SKM-1 treated with dmso at 0.1 percent for 144 hours (cell line): ENCODE data around the gene DPYSL4.
A peak's percentile ranks its signal among the peaks of the same experiment; 100 is the strongest.
"Not testable (repeated sequence)": the region's sequence is repeated elsewhere in the genome, so short reads cannot be mapped to it uniquely, and the experiment has no call there.

ENCODE experiments used
- DNase-seq: peaks from one replicate; lab custom pipeline; 2025; ENCODE audit not compliant: unreplicated experiment; lab: John Stamatoyannopoulos, UW

The DPYSL4 gene

GRCh38 chr10:132205650-132206376 lies 19.1 kb downstream of the DPYSL4 start:
- no peak for DNase-seq

GRCh38 chr10:132206377-132206745 lies 19.6 kb downstream of the DPYSL4 start:
- no peak for DNase-seq

GRCh38 chr10:132206806-132207535 lies 20.2 kb downstream of the DPYSL4 start:
- no peak for DNase-seq

GRCh38 chr10:132207536-132208461 lies 21.1 kb downstream of the DPYSL4 start:
- DNase-seq, result no peak

- no peak for DNase-seq
Observed at GRCh38 chr10:132208462-132209050, 21.8 kb downstream of the DPYSL4 start.

- DNase-seq, result no peak
Observed at GRCh38 chr10:132209130-132209529, 22.4 kb downstream of the DPYSL4 start.

GRCh38 chr10:132209978-132210530 lies 23.3 kb downstream of the DPYSL4 start:
- no peak for DNase-seq

GRCh38 chr10:132210766-132211165 lies 24.0 kb downstream of the DPYSL4 start:
- DNase-seq, result no peak

- DNase-seq, result no peak
Observed at GRCh38 chr10:132211246-132211645, 24.5 kb downstream of the DPYSL4 start.

- no peak for DNase-seq
Observed at GRCh38 chr10:132212816-132213215, 26.1 kb downstream of the DPYSL4 start.

- DNase-seq, result no peak
Observed at GRCh38 chr10:132213917-132214316, 27.2 kb downstream of the DPYSL4 start.

GRCh38 chr10:132216441-132216840 lies 29.7 kb downstream of the DPYSL4 start:
- not testable (repeated sequence) for DNase-seq

GRCh38 chr10:132219486-132219885 lies 32.7 kb downstream of the DPYSL4 start:
- no peak for DNase-seq

GRCh38 chr10:132220061-132220460 lies 33.3 kb downstream of the DPYSL4 start:
- no peak for DNase-seq

GRCh38 chr10:132220996-132221395 lies 34.2 kb downstream of the DPYSL4 start:
- not testable (repeated sequence) for DNase-seq

GRCh38 chr10:132222726-132223125 lies 36.0 kb downstream of the DPYSL4 start:
- no peak for DNase-seq

GRCh38 chr10:132223156-132223590 lies 36.4 kb downstream of the DPYSL4 start:
- peak; percentile 92 for DNase-seq

GRCh38 chr10:132223611-132224342 lies 37.0 kb downstream of the DPYSL4 start:
- DNase-seq, result no peak

- DNase-seq, result no peak
Observed at GRCh38 chr10:132224343-132225072, 37.8 kb downstream of the DPYSL4 start.
